Peyer's patch (tissue), 4 donors: Measurements from ENCODE around the gene GPATCH2. TPM values are rescaled to one million over a fixed set of nuclear protein-coding genes. Genes with fewer than 3 reads are reported as not detected.

Source experiments
- DNase-seq, 3 donors: peaks; one replicate each; pipeline ENCODE4 v3.0.0-alpha.2; 2017 to 2019
- H3K27ac ChIP-seq, 4 donors: fragments of 200-600 bp; sonication (generic); one replicate each; pipeline ENCODE4 v1.5.1; 2016 to 2019
- H3K27me3 ChIP-seq, 2 donors: fragments of 200-600 bp; sonication (generic); one replicate each; pipeline ENCODE4 v1.5.1; 2019
- H3K36me3 ChIP-seq, 3 donors: fragments of 200-600 bp; sonication (generic); one replicate each; pipeline ENCODE4 v1.5.1; 2016 to 2019
- H3K4me1 ChIP-seq, 4 donors: fragments of 200-600 bp; sonication (generic); one replicate each; pipeline ENCODE4 v1.5.1; 2016 to 2019
- H3K4me3 ChIP-seq, 4 donors: fragments of 200-600 bp; sonication (generic); 1 replicate in 3 of 4; 2 replicates in 1 of 4; pipeline ENCODE4 v1.5.1; 2016 to 2019; ENCODE audit warnings: mild to moderate bottlenecking in 1 of 4
- H3K9me3 ChIP-seq, 4 donors: fragments of 200-600 bp; sonication (generic); one replicate each; pipeline ENCODE4 v1.5.1; 2016 to 2019; ENCODE audit warnings: mild to moderate bottlenecking in 1 of 4
- CTCF ChIP-seq, 6 experiments: fragments of 450-650 bp in 4 of 6; fragments of 200-600 bp in 2 of 6; sonication (generic) in 1 of 6; IDR thresholded peaks; one replicate each; pipeline ENCODE4 v1.5.1; 2017 to 2019; ENCODE audit warnings: antibody characterized with exemption in 6 of 6, mild to moderate bottlenecking in 3 of 6, moderate library complexity in 1 of 6
- POLR2A ChIP-seq, 2 donors: fragments of 450-650 bp; IDR thresholded peaks; one replicate each; pipeline ENCODE4 v1.5.1; 2017; ENCODE audit warnings: antibody characterized with exemption in 2 of 2, mild to moderate bottlenecking in 2 of 2, moderate library complexity in 2 of 2
- total RNA-seq, 4 donors: library from RNA; depleted of rRNA; stranded (reverse); fragments of >200 nt; gene quantifications; one replicate each; pipeline ENCODE4 v1.1.0, GENCODE V29; 2016

GPATCH2 gene
- 10 to 100 TPM; 17.5 to 38.0 (median 24.7) TPM for total RNA-seq

GRCh38 chr1:217630711-217631591, at the start of gene GPATCH2, which contains the start of gene SPATA17:
GPATCH2 (minus strand) TSS chr1:217631090; CDS start chr1:217630971, 119 bp downstream.
SPATA17 (plus strand) TSS chr1:217631344; CDS start chr1:217631379, 35 bp downstream.
- H3K27me3 ChIP-seq, result no peaks in the 10 kb centered on the region
- DNase-seq, result peak; percentile 70 to 89 (median 84)
- peak within 1 kb of the TSS; percentile 58 to 86 (median 72) for H3K4me3 ChIP-seq
- H3K27ac ChIP-seq, result peak within 1 kb of the TSS; percentile 74 to 90 (median 78)
- H3K9me3 ChIP-seq, result no peaks in the 10 kb centered on the region
- TF ChIP-seq CTCF (IDR thresholded peaks at IDR 0.05), result peak in 4 of 6 experiments; percentile 30 to 67 (median 58)
- TF ChIP-seq POLR2A (IDR thresholded peaks at IDR 0.05), result peak; percentile 33 to 39
- H3K4me1 ChIP-seq, result peaks cover 0 to 36% (median 4%) of the 10 kb centered on the region in 4 donors
- H3K36me3 ChIP-seq, result no peaks in the 10 kb centered on the region

- Histone ChIP-seq H3K4me1 (no peaks in the 10 kb centered on the region), H3K27ac (no peak overlapping the region), H3K4me3 (no peak overlapping the region), H3K9me3 (no peaks in the 10 kb centered on the region), H3K36me3 (no peaks in the 10 kb centered on the region), H3K27me3 (no peaks in the 10 kb centered on the region)
- DNase-seq, result no peak
- TF ChIP-seq CTCF (IDR thresholded peaks at IDR 0.05) (no peak), POLR2A (IDR thresholded peaks at IDR 0.05) (no peak)
These were observed 43.3 kb upstream of the GPATCH2 start for GRCh38 chr1:217674028-217674729.

- TF ChIP-seq POLR2A (IDR thresholded peaks at IDR 0.05), result no peak
- no peak for TF ChIP-seq CTCF (IDR thresholded peaks at IDR 0.05)
- Histone ChIP-seq H3K27me3 (no peaks in the 10 kb centered on the region), H3K27ac (no peak overlapping the region), H3K9me3 (no peaks in the 10 kb centered on the region), H3K4me3 (no peak overlapping the region), H3K36me3 (no peaks in the 10 kb centered on the region), H3K4me1 (no peaks in the 10 kb centered on the region)
- DNase-seq, result no peak
These were observed 42.5 kb upstream of the GPATCH2 start for GRCh38 chr1:217673387-217673786.

- TF ChIP-seq CTCF (IDR thresholded peaks at IDR 0.05) (no peak), POLR2A (IDR thresholded peaks at IDR 0.05) (no peak)
- DNase-seq, result no peak
- no peaks in the 10 kb centered on the region for H3K9me3 ChIP-seq
- H3K4me1 ChIP-seq, result no peaks in the 10 kb centered on the region
- no peaks in the 10 kb centered on the region for H3K27me3 ChIP-seq
- no peak overlapping the region for H3K4me3 ChIP-seq
- H3K27ac ChIP-seq, result no peak overlapping the region
- H3K36me3 ChIP-seq, result no peaks in the 10 kb centered on the region
These were observed 37.6 kb upstream of the GPATCH2 start for GRCh38 chr1:217668351-217668940.

- H3K4me1 ChIP-seq, result no peaks in the 10 kb centered on the region
- no peaks in the 10 kb centered on the region for H3K36me3 ChIP-seq
- no peaks in the 10 kb centered on the region for H3K9me3 ChIP-seq
- no peaks in the 10 kb centered on the region for H3K27me3 ChIP-seq
- TF ChIP-seq POLR2A (IDR thresholded peaks at IDR 0.05), result no peak
- TF ChIP-seq CTCF (IDR thresholded peaks at IDR 0.05), result no peak
- H3K27ac ChIP-seq, result no peak overlapping the region
- no peak overlapping the region for H3K4me3 ChIP-seq
- no peak for DNase-seq
These were observed 30.5 kb upstream of the GPATCH2 start for GRCh38 chr1:217661407-217661806.
